Fibroblast of villous mesenchyme (primary cell): ENCODE measurements around the gene ABHD3. TPM values are rescaled to one million over a fixed set of nuclear protein-coding genes. Genes with fewer than 3 reads are reported as not detected.
"Not testable (repeated sequence)": the region's sequence is repeated elsewhere in the genome, so short reads cannot be mapped to it uniquely, and the experiment has no call there.

ENCODE experiments used
- DNase-seq: peaks from one replicate; pipeline ENCODE4 v3.0.0-alpha.2; 2010; ENCODE audit warnings: low read depth
- H3K4me3 ChIP-seq: 2 replicates; pipeline ENCODE4 v1.5.1; 2011; ENCODE audit warnings: low read depth, mild to moderate bottlenecking, low read length
- CTCF ChIP-seq: IDR thresholded peaks from 2 replicates; pipeline ENCODE4 v1.5.1; 2012; ENCODE audit warnings: low read depth, mild to moderate bottlenecking, low read length; ENCODE audit not compliant: insufficient read depth
- total RNA-seq: library from RNA; depleted of rRNA; stranded (reverse); fragments of >200 nt; gene quantifications from 2 replicates; pipeline ENCODE4 v1.2.3, GENCODE V29; 2012

ABHD3 gene
- total RNA-seq, 1 donor, result 8.6 TPM

- no peak overlapping the region for H3K4me3 ChIP-seq
- no peak for DNase-seq
- TF ChIP-seq CTCF, result no peak
Measured at GRCh38 chr18:21634588-21635199, 69.9 kb downstream of the ABHD3 start.

- H3K4me3 ChIP-seq, result no peak overlapping the region
- no peak for TF ChIP-seq CTCF
- peak; percentile 21 for DNase-seq
Measured at GRCh38 chr18:21632393-21632792, 72.2 kb downstream of the ABHD3 start.

DNA sequence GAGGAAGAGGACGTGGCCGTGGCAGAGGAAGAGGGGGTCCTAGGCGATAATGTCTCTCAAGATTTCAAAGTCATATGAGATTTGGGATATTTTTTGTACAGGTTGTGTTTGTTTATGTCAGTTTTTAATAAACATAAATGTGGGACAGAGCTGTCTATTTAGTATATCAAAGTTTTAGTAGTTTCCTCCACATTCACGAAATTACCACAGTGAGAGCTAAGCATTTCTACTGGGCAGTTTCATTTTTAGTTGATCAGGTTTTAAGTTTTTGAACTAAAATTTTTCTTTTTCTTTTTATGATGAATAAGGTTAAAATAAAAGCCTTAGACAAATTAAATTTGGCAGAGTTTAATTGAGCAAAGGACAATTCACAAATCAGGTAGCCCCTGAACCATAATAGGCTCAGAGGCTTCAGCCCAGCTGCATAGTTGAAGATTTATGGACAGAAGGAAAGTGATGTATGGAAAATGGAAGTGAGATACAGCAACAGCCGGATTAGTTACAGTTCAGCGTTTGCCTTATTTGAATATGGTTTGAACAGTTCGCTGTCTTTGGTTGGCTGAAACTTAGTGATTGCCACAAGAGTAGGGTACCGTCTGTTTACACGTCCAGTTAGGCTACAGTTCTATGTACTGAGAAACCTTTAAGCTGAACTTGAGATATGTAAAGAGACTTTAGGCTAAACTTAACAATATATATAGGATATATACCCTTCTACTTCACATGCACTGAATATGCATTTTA lies 75.3 kb downstream of the ABHD3 start:
- no peak for TF ChIP-seq CTCF
- H3K4me3 ChIP-seq, result no peak overlapping the region
- DNase-seq, result no peak

- not testable (repeated sequence) for DNase-seq, H3K4me3 ChIP-seq
Measured at GRCh38 chr18:21621640-21622039, 82.9 kb downstream of the ABHD3 start.

- peak; percentile 92 for DNase-seq
- peak; percentile 95 for TF ChIP-seq CTCF
- H3K4me3 ChIP-seq, result peak within 1 kb of the TSS; percentile 81
Measured at GRCh38 chr18:21612125-21613039, 92.2 kb downstream of the ABHD3 start, which contains the start of gene SNRPD1. Gene SNRPD1 (plus strand): TSS chr18:21612314. CDS start chr18:21612430, 116 bp downstream.

DNA sequence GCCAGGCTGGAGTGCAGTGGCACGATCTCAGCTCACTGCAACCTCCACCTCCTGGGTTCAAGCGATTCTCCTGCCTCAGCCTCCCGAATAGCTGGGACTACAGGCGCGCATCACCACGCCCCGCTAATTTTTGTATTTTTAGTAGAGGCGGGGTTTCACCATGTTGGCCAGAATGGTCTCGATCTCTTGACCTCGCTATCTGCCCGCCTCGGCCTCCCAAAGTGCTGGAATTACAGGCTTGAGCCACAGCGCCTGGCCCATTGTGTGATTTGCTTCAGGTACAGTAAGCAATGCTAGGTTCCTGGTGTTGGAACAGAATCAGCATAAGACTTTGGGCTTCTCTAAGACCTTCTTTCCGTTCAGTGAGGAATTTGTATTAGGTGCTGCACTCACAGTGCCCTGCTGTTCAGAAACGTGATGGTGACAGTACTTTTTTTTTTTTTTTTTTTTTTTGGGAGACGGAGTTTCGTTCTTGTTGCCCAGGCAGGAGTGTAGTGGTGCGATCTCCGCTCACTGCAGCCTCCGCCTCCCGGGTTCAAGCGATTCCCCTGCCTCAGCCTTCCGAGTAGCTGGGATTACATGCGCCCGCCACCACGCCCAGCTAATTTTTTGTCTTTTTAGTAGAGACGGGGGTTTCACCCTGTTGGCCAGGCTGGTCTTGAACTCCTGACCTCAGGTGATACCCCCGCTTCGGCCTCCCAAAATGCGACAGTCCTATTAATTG lies 93.0 kb downstream of the ABHD3 start:
- H3K4me3 ChIP-seq, result peak overlapping the region; percentile 81
- not testable (repeated sequence) for DNase-seq

DNA sequence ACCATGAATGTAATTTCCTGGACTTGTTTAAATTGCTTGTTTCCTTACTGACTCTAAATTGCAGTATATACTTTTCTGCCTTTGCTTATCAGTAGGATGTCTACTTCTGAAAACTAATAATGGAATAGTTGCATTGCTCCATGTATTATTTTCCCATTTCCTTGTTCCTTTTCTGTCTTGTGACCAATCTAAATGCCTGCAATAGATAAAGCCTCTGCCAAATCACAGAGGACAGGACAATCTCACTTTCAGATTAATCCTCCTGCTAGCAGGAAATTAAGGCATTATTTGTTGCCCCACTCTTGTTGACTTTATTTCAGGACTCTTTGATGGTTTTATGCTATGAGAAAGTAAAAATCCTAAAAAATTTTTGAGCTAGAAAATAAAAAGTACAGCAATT lies 99.4 kb downstream of the ABHD3 start:
- no peak for TF ChIP-seq CTCF
- DNase-seq, result no peak
- H3K4me3 ChIP-seq, result no peak overlapping the region
